ENCODE measurements around the gene RNF121.

Gene RNF121

GRCh38 chr11:72006309-72007088 lies 77.7 kb downstream of the RNF121 start:
- Histone ChIP-seq H3K36me3 (ENCODE audit: control insufficient read depth, insufficient read depth, low read length) (peaks cover 99% of the 10 kb centered on the region), H3K27ac (ENCODE audit: low read depth, low read length) (no peak overlapping the region), H3K4me1 (ENCODE audit: control insufficient read depth, insufficient read depth, low read length) (no peaks in the 10 kb centered on the region), H3K9me3 (ENCODE audit: control insufficient read depth, insufficient read depth, low read depth, low read length) (no peaks in the 10 kb centered on the region), H3K4me3 (ENCODE audit: low read depth, low read length) (no peak overlapping the region), H3K27me3 (ENCODE audit: control insufficient read depth, insufficient read depth, low read length) (no peaks in the 10 kb centered on the region), H3K9ac (ENCODE audit: low read length) (no peak overlapping the region)

- no peaks in the 10 kb centered on the region for H3K27me3 ChIP-seq (ENCODE audit: control insufficient read depth, insufficient read depth, low read length)
- no peaks in the 10 kb centered on the region for H3K4me1 ChIP-seq (ENCODE audit: control insufficient read depth, insufficient read depth, low read length)
- H3K36me3 ChIP-seq (ENCODE audit: control insufficient read depth, insufficient read depth, low read length) = peaks cover 99% of the 10 kb centered on the region
These were observed 78.2 kb downstream of the RNF121 start for GRCh38 chr11:72007089-72007476.

DNA sequence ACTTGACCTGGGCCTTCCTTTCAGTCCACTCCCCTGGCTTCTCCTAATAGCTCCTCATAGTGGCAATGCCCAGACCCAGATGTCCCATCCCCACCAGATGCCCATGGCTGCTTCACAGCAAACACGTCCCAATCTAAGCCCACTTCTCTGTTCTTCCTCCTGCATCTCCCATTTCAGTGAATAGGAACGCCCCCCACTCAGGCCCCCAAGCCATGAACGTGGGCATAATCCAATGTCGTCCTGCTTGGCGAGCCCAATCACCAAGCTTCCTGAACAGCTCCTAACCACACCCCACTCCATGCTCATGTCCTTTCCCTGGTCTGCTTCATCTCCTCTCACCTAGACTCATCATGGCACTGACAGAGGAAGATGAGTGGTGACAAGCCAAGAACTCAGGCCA lies 78.7 kb downstream of the RNF121 start:
- Histone ChIP-seq H3K27ac (ENCODE audit: low read depth, low read length) (no peak overlapping the region), H3K9ac (ENCODE audit: low read length) (no peak overlapping the region), H3K9me3 (ENCODE audit: control insufficient read depth, insufficient read depth, low read depth, low read length) (no peaks in the 10 kb centered on the region), H3K4me1 (ENCODE audit: control insufficient read depth, insufficient read depth, low read length) (no peaks in the 10 kb centered on the region), H3K4me3 (ENCODE audit: low read depth, low read length) (no peak overlapping the region), H3K27me3 (ENCODE audit: control insufficient read depth, insufficient read depth, low read length) (no peaks in the 10 kb centered on the region), H3K36me3 (ENCODE audit: control insufficient read depth, insufficient read depth, low read length) (peaks cover 99% of the 10 kb centered on the region)

More at GRCh38 chr11:72007089-72007476, 78.2 kb downstream of the RNF121 start:
- Histone ChIP-seq H3K9me3 (ENCODE audit: control insufficient read depth, insufficient read depth, low read depth, low read length) (no peaks in the 10 kb centered on the region), H3K4me3 (ENCODE audit: low read depth, low read length) (no peak overlapping the region), H3K9ac (ENCODE audit: low read length) (no peak overlapping the region), H3K27ac (ENCODE audit: low read depth, low read length) (no peak overlapping the region)

DNA sequence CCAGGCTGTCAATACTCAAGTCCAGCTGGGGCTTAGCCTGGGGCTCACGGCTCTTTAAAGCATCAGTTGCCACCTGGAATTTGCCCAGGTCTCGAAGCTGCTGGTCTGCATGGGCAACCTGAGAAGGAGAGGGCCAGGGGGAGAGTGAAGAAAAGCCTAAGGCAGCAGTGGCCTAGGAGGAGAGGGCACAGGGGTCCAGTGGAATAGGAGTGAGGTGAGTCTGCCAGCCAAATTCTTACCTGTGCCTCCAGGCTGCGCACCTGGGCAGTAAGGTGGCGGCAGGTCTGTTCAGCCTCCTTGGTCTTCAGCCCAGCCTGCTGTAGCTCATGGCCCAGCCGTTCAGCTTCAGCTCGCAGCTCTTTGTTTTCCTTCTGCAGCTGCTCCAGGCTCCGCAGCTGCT lies 79.9 kb downstream of the RNF121 start:
- Histone ChIP-seq H3K36me3 (ENCODE audit: control insufficient read depth, insufficient read depth, low read length) (peaks cover 99% of the 10 kb centered on the region), H3K9me3 (ENCODE audit: control insufficient read depth, insufficient read depth, low read depth, low read length) (no peaks in the 10 kb centered on the region), H3K4me3 (ENCODE audit: low read depth, low read length) (no peak overlapping the region), H3K9ac (ENCODE audit: low read length) (no peak overlapping the region), H3K27me3 (ENCODE audit: control insufficient read depth, insufficient read depth, low read length) (no peaks in the 10 kb centered on the region), H3K27ac (ENCODE audit: low read depth, low read length) (no peak overlapping the region), H3K4me1 (ENCODE audit: control insufficient read depth, insufficient read depth, low read length) (no peaks in the 10 kb centered on the region)

DNA sequence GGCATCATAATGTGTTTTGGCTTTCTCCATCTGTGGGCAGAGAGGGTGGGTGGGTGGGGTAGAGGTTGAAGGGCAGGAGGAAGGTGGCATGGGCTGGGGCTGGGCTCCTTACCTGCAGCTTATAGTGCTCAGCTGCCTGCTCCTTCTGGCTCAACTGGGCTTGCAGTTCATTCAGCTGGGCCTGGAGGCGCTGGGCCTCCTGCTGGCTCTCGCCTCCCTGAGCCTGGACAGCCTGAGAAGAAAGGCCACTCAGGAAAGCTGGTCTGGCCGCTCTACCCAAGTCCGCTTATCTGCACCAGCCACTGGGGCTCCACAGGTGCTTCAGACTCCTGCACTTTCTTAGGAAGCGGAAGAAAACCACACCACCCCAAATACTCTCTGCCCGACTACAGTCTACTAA lies 80.3 kb downstream of the RNF121 start:
- Histone ChIP-seq H3K27me3 (ENCODE audit: control insufficient read depth, insufficient read depth, low read length) (no peaks in the 10 kb centered on the region), H3K4me1 (ENCODE audit: control insufficient read depth, insufficient read depth, low read length) (no peaks in the 10 kb centered on the region), H3K9me3 (ENCODE audit: control insufficient read depth, insufficient read depth, low read depth, low read length) (no peaks in the 10 kb centered on the region), H3K9ac (ENCODE audit: low read length) (no peak overlapping the region), H3K4me3 (ENCODE audit: low read depth, low read length) (no peak overlapping the region), H3K27ac (ENCODE audit: low read depth, low read length) (no peak overlapping the region), H3K36me3 (ENCODE audit: control insufficient read depth, insufficient read depth, low read length) (peaks cover 99% of the 10 kb centered on the region)

- Histone ChIP-seq H3K9me3 (ENCODE audit: control insufficient read depth, insufficient read depth, low read depth, low read length) (no peaks in the 10 kb centered on the region), H3K27me3 (ENCODE audit: control insufficient read depth, insufficient read depth, low read length) (no peaks in the 10 kb centered on the region), H3K36me3 (ENCODE audit: control insufficient read depth, insufficient read depth, low read length) (peaks cover 99% of the 10 kb centered on the region), H3K27ac (ENCODE audit: low read depth, low read length) (no peak overlapping the region), H3K4me1 (ENCODE audit: control insufficient read depth, insufficient read depth, low read length) (no peaks in the 10 kb centered on the region), H3K4me3 (ENCODE audit: low read depth, low read length) (no peak overlapping the region), H3K9ac (ENCODE audit: low read length) (no peak overlapping the region)
These were observed 81.8 kb downstream of the RNF121 start for GRCh38 chr11:72010529-72011233.

GRCh38 chr11:72012091-72012630 lies 83.3 kb downstream of the RNF121 start:
- Histone ChIP-seq H3K4me3 (ENCODE audit: low read depth, low read length) (no peak overlapping the region), H3K27ac (ENCODE audit: low read depth, low read length) (no peak overlapping the region), H3K4me1 (ENCODE audit: control insufficient read depth, insufficient read depth, low read length) (no peaks in the 10 kb centered on the region), H3K27me3 (ENCODE audit: control insufficient read depth, insufficient read depth, low read length) (no peaks in the 10 kb centered on the region), H3K9me3 (ENCODE audit: control insufficient read depth, insufficient read depth, low read depth, low read length) (no peaks in the 10 kb centered on the region), H3K36me3 (ENCODE audit: control insufficient read depth, insufficient read depth, low read length) (peaks cover 99% of the 10 kb centered on the region), H3K9ac (ENCODE audit: low read length) (no peak overlapping the region)

DNA sequence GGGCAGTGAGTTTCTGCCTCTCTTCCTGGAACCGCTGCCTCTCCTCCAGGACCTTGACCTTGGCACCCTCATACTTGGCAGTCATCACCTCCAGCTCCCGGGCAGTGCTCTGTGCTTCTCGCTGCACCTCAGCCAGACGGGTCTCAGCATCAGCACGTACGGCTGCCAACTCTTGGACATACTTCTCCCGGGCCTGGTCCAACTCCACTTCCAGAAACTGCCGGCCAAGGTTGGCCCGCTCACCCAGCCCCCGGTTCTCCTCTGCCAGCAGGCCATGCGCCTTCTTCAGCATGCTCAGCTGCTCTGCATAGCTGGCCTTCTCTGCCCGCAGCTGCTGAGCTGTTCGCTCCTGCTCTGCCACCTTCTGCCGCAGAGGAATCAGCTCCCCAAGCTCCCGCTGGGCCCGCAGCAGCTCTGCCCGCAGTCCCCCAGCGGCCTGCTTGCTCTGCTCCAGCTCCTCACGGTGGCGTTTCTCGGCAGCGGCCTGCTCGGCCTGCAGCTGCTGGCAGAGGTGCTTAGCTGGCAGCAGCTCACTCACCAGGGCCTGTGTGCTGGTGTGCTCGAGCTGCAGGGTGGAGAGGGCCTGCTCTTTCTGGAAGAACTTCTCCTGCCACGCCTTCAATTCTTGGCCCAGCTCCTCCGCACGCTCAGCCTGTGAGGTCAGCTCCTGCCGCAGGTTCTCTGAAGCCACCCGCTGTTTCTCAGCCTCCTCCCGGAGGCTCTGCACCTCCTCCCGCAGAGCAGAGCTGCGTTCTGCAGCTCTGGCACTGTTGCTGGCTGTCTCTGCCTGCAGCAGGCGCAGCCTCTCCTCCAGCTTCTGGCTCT lies 84.3 kb downstream of the RNF121 start:
- Histone ChIP-seq H3K36me3 (ENCODE audit: control insufficient read depth, insufficient read depth, low read length) (peaks cover 99% of the 10 kb centered on the region), H3K4me3 (ENCODE audit: low read depth, low read length) (no peak overlapping the region), H3K27me3 (ENCODE audit: control insufficient read depth, insufficient read depth, low read length) (no peaks in the 10 kb centered on the region), H3K9ac (ENCODE audit: low read length) (no peak overlapping the region), H3K9me3 (ENCODE audit: control insufficient read depth, insufficient read depth, low read depth, low read length) (no peaks in the 10 kb centered on the region), H3K4me1 (ENCODE audit: control insufficient read depth, insufficient read depth, low read length) (no peaks in the 10 kb centered on the region), H3K27ac (ENCODE audit: low read depth, low read length) (no peak overlapping the region)

- Histone ChIP-seq H3K9ac (ENCODE audit: low read length) (no peak overlapping the region), H3K27ac (ENCODE audit: low read depth, low read length) (no peak overlapping the region), H3K4me3 (ENCODE audit: low read depth, low read length) (no peak overlapping the region), H3K27me3 (ENCODE audit: control insufficient read depth, insufficient read depth, low read length) (no peaks in the 10 kb centered on the region), H3K36me3 (ENCODE audit: control insufficient read depth, insufficient read depth, low read length) (peaks cover 100% of the 10 kb centered on the region), H3K9me3 (ENCODE audit: control insufficient read depth, insufficient read depth, low read depth, low read length) (no peaks in the 10 kb centered on the region), H3K4me1 (ENCODE audit: control insufficient read depth, insufficient read depth, low read length) (no peaks in the 10 kb centered on the region)
These were observed 85.2 kb downstream of the RNF121 start for GRCh38 chr11:72013765-72014711.

- Histone ChIP-seq H3K4me1 (ENCODE audit: control insufficient read depth, insufficient read depth, low read length) (no peaks in the 10 kb centered on the region), H3K9me3 (ENCODE audit: control insufficient read depth, insufficient read depth, low read depth, low read length) (no peaks in the 10 kb centered on the region), H3K4me3 (ENCODE audit: low read depth, low read length) (no peak overlapping the region), H3K27ac (ENCODE audit: low read depth, low read length) (no peak overlapping the region), H3K27me3 (ENCODE audit: control insufficient read depth, insufficient read depth, low read length) (no peaks in the 10 kb centered on the region), H3K36me3 (ENCODE audit: control insufficient read depth, insufficient read depth, low read length) (peaks cover 100% of the 10 kb centered on the region), H3K9ac (ENCODE audit: low read length) (no peak overlapping the region)
These were observed 86.0 kb downstream of the RNF121 start for GRCh38 chr11:72014761-72015320.
